Endothelial cell of umbilical vein (primary cell): ENCODE data around the gene REG1A. TPM values are rescaled to one million over a fixed set of nuclear protein-coding genes. Genes with fewer than 3 reads are reported as not detected.

Experiments used
- BruUV-seq: library from RNA; stranded (reverse); fragments of 400-500 nt; replicated peaks from 2 replicates; lab custom pipeline; 2021; lab: Mats Ljungman, UMichigan
- CTCF ChIA-PET: fragments of 300-600, 350-600 bp; sonication (Branson Sonifier 250); formaldehyde crosslinking; loops from one replicate; lab custom pipeline; 2021; ENCODE audit warnings: antibody characterized with exemption, inconsistent platforms; lab: Charles Lee
- POLR2A ChIA-PET: fragments of 300-600, 350-600 bp; sonication (Branson Sonifier 250); formaldehyde crosslinking; loops from one replicate; lab custom pipeline; 2021; ENCODE audit warnings: antibody characterized with exemption, inconsistent platforms; lab: Charles Lee
- DNase-seq: peaks from one replicate; pipeline ENCODE4 v3.0.0-alpha.2; 2011; ENCODE audit warnings: low read depth, low spot score
- FAIRE-seq: peaks from 2 replicates; lab custom pipeline; 2011; peaks lifted over from hg19 to GRCh38; lab: Jason Lieb, UNC
- H2AFZ ChIP-seq: 2 replicates; pipeline ENCODE4 v1.6.0; 2012; ENCODE audit warnings: low read depth, low read length, control low read depth, inconsistent platforms
- H3K27ac ChIP-seq: 2 replicates; pipeline ENCODE4 v1.5.1; 2011; ENCODE audit warnings: low read depth, mild to moderate bottlenecking, control low read depth, low read length, moderate library complexity; ENCODE audit not compliant: insufficient read depth
- H3K27me3 ChIP-seq, 2 experiments: 2 replicates each; pipeline versions ENCODE4 v1.6.0 to v1.6.1; 2011; ENCODE audit warnings: low read length in 2 of 2, mixed read lengths in 1 of 2; ENCODE audit not compliant: control insufficient read depth in 2 of 2, insufficient read depth in 2 of 2
- H3K36me3 ChIP-seq, 2 experiments: 2 replicates in 1 of 2; 3 replicates in 1 of 2; pipeline ENCODE4 v1.5.1; 2011; ENCODE audit warnings: low read length in 2 of 2, mild to moderate bottlenecking in 1 of 2, moderate library complexity in 1 of 2; ENCODE audit not compliant: control insufficient read depth in 2 of 2, insufficient read depth in 2 of 2; ENCODE audit errors: extremely low read depth in 1 of 2
- H3K4me1 ChIP-seq: 3 replicates; pipeline ENCODE4 v1.5.1; 2011; ENCODE audit warnings: mild to moderate bottlenecking, low read length; ENCODE audit not compliant: control insufficient read depth, insufficient read depth; ENCODE audit errors: extremely low read depth
- H3K4me2 ChIP-seq: 2 replicates; pipeline ENCODE4 v1.6.1; 2011; ENCODE audit warnings: low read length, control low read depth, mixed read lengths; ENCODE audit not compliant: insufficient read depth
- H3K4me3 ChIP-seq, 3 experiments: fragments of 200-600 bp in 1 of 3; sonication (generic), shearing (Covaris generic) in 1 of 3; replicated peaks in 1 of 3; 2 replicates each; pipeline ENCODE4 v1.5.1; 2011 to 2016; ENCODE audit warnings: control low read depth in 3 of 3, low read length in 3 of 3, mild to moderate bottlenecking in 2 of 3, inconsistent platforms in 1 of 3, low read depth in 1 of 3, moderate library complexity in 1 of 3; ENCODE audit not compliant: insufficient read depth in 1 of 3
- H3K79me2 ChIP-seq: 2 replicates; pipeline ENCODE4 v1.6.0; 2012; ENCODE audit warnings: low read length, inconsistent platforms; ENCODE audit not compliant: control insufficient read depth, insufficient read depth
- H3K9ac ChIP-seq: replicated peaks from 2 replicates; pipeline ENCODE3; 2011; ENCODE audit warnings: low read length, control low read depth; ENCODE audit not compliant: insufficient read depth; ENCODE audit errors: extremely low read depth
- H3K9me1 ChIP-seq: replicated peaks from 3 replicates; pipeline ENCODE4 v1.6.0; 2011; ENCODE audit warnings: mild to moderate bottlenecking, low read length; ENCODE audit not compliant: control insufficient read depth, insufficient read depth; ENCODE audit errors: extremely low read depth
- H3K9me3 ChIP-seq: replicated peaks from 2 replicates; pipeline ENCODE4 v1.5.1; 2012; ENCODE audit warnings: low read length, inconsistent platforms; ENCODE audit not compliant: control insufficient read depth, insufficient read depth
- H4K20me1 ChIP-seq: replicated peaks from 2 replicates; pipeline ENCODE3; 2011; ENCODE audit warnings: mild to moderate bottlenecking, low read length; ENCODE audit not compliant: control insufficient read depth, insufficient read depth; ENCODE audit errors: extremely low read depth
- CTCF ChIP-seq, 2 donors: IDR thresholded peaks; 1 replicate in 1 of 2; 2 replicates in 1 of 2; pipeline ENCODE4 v1.5.1; 2011; ENCODE audit warnings: low read length in 2 of 2, mild to moderate bottlenecking in 2 of 2, moderate library complexity in 2 of 2, control low read depth in 1 of 2, inconsistent platforms in 1 of 2, low read depth in 1 of 2; ENCODE audit not compliant: insufficient read depth in 1 of 2; ENCODE audit errors: extremely low read depth in 1 of 2
- EZH2 ChIP-seq: IDR thresholded peaks from 2 replicates; pipeline ENCODE4 v1.6.1; 2012; ENCODE audit warnings: borderline replicate concordance, low read depth, mild to moderate bottlenecking, moderate library complexity, low read length, inconsistent platforms; ENCODE audit not compliant: severe bottlenecking
- FOS ChIP-seq: IDR thresholded peaks from 2 replicates; pipeline ENCODE4 v1.6.1; 2011; ENCODE audit warnings: mild to moderate bottlenecking, low read length, moderate library complexity, borderline replicate concordance; ENCODE audit not compliant: insufficient read depth
- GATA2 ChIP-seq: IDR thresholded peaks from 2 replicates; pipeline ENCODE4 v1.7.0; 2011; ENCODE audit warnings: low read depth, mild to moderate bottlenecking, moderate library complexity, mixed read lengths, low read length; ENCODE audit not compliant: insufficient read length, insufficient read depth
- JUN ChIP-seq: IDR thresholded peaks from 2 replicates; pipeline ENCODE4 v1.6.1; 2011; ENCODE audit warnings: borderline replicate concordance, low read depth; ENCODE audit not compliant: insufficient read length, insufficient read depth
- MAX ChIP-seq: IDR thresholded peaks from 2 replicates; pipeline ENCODE4 v1.6.1; 2011; ENCODE audit not compliant: insufficient read depth, insufficient read length
- MYC ChIP-seq: IDR thresholded peaks from one replicate; pipeline ENCODE4 v1.6.1; 2011; ENCODE audit warnings: mild to moderate bottlenecking, low read depth, low read length
- POLR2A ChIP-seq: IDR thresholded peaks from 2 replicates; pipeline ENCODE4 v1.6.1; 2012; ENCODE audit warnings: low read depth, mild to moderate bottlenecking, control low read depth, low read length
- POLR2AphosphoS5 ChIP-seq: IDR thresholded peaks from 2 replicates; pipeline ENCODE4 v1.6.1; 2012; ENCODE audit warnings: low read depth, mild to moderate bottlenecking, control low read depth, low read length, moderate library complexity; ENCODE audit not compliant: insufficient read depth
- dilution Hi-C: fragments of 300-500 bp; cut with MboI; formaldehyde crosslinking; loops from one replicate; pipeline ENCODE4 v1.15.0; 2019; ENCODE audit warnings: low sequenced_read_pairs; ENCODE audit not compliant: extremely low pct_ligation_motif_present
- intact Hi-C: fragments of 100-400 bp; cut with micrococcal nuclease; formaldehyde crosslinking; loops from one replicate; pipeline ENCODE4 v1.10.0; 2022
- polyA plus RNA-seq, 4 experiments: library from polyadenylated mRNA; depleted of rRNA in 3 of 4; stranded (reverse) in 3 of 4; unstranded in 1 of 4; fragments of >200 nt; gene quantifications; 2 replicates each; pipeline versions ENCODE4 v1.2.1 to v1.2.3, GENCODE V29; 2011 to 2012; ENCODE audit warnings: missing spikeins in 1 of 4
- total RNA-seq: library from RNA; stranded (reverse); gene quantifications from 2 replicates; pipeline ENCODE4 v1.2.3, GENCODE V29; 2021

The REG1A gene
- total and polyA plus RNA-seq, 2 donors (not counting 3 experiments of a cell fraction or from before 2014, with no cell fraction given): not detected

GRCh38 chr2:79087785-79088364 lies 32.4 kb upstream of the REG1A start, which contains the start of gene REG1B:
REG1B (minus strand) TSS chr2:79087993; CDS start chr2:79087612, 381 bp downstream.
- dilution Hi-C loops: no loop called here
- no peak for FAIRE-seq

More at GRCh38 chr2:79087785-79088364, 32.4 kb upstream of the REG1A start, which contains the start of gene REG1B:
- no peaks in the 10 kb centered on the region for H4K20me1 ChIP-seq
- TF ChIP-seq JUN (no peak), POLR2A (no peak), MYC (no peak), EZH2 (no peak), GATA2 (no peak), FOS (no peak), CTCF (IDR thresholded peaks at IDR 0.05; ENCODE audit: extremely low read depth in 1 of 2, insufficient read depth in 1 of 2, low read depth in 1 of 2, low read length in 2 of 2) (no peak), MAX (no peak), POLR2AphosphoS5 (no peak)
- no peak within 1 kb of the TSS for H2AFZ ChIP-seq
- no peak within 1 kb of the TSS for H3K4me2 ChIP-seq
- no peaks in the 10 kb centered on the region for H3K36me3 ChIP-seq
- H3K9me1 ChIP-seq: no peaks in the 10 kb centered on the region
- DNase-seq: no peak
- no peaks in the 10 kb centered on the region for H3K79me2 ChIP-seq
- H3K4me3 ChIP-seq: no peak within 1 kb of the TSS
- H3K9me3 ChIP-seq: peaks cover 2% of the 10 kb centered on the region
- no peaks in the 10 kb centered on the region for H3K27me3 ChIP-seq
- ChIA-PET POLR2A (no interaction called here), CTCF (no interaction called here)
- no peaks in the 10 kb centered on the region for H3K4me1 ChIP-seq
- BruUV-seq: no TSS peak
- intact Hi-C loops: no loop called here
- H3K9ac ChIP-seq: no peak within 1 kb of the TSS
- no peak within 1 kb of the TSS for H3K27ac ChIP-seq
